NOMO-1 (cell line): Measurements from ENCODE around the gene MRPS6.

Experiments used
- DNase-seq, 2 experiments: peaks; one replicate each; lab custom pipeline; 2025; ENCODE audit not compliant: unreplicated experiment in 2 of 2; lab: John Stamatoyannopoulos, UW

MRPS6 gene

GRCh38 chr21:34065027-34065426 is 8.4 kb upstream of the MRPS6 start:
- no peak for DNase-seq

GRCh38 chr21:34071683-34072082 is 1.7 kb upstream of the MRPS6 start:
- DNase-seq, result no peak

- no peak for DNase-seq
These were observed 990 bp upstream of the MRPS6 start for GRCh38 chr21:34072145-34073031.

- peak in 1 of 2 experiments; percentile 51 for DNase-seq
These were observed 438 bp downstream of the MRPS6 start for GRCh38 chr21:34073749-34074282.

- DNase-seq, result peak in 1 of 2 experiments; percentile 26
These were observed 1.1 kb downstream of the MRPS6 start for GRCh38 chr21:34074283-34075090.

- no peak for DNase-seq
These were observed 1.7 kb downstream of the MRPS6 start for GRCh38 chr21:34075091-34075425.

GRCh38 chr21:34075760-34076660 is 2.6 kb downstream of the MRPS6 start:
- DNase-seq, result peak; percentile 18

GRCh38 chr21:34076835-34077234 is 3.5 kb downstream of the MRPS6 start:
- no peak for DNase-seq

- DNase-seq, result no peak
These were observed 4.5 kb downstream of the MRPS6 start for GRCh38 chr21:34077888-34078287.

GRCh38 chr21:34078915-34079314 is 5.5 kb downstream of the MRPS6 start:
- no peak for DNase-seq

GRCh38 chr21:34080710-34081109 is 7.3 kb downstream of the MRPS6 start:
- no peak for DNase-seq

- no peak for DNase-seq
These were observed 9.4 kb downstream of the MRPS6 start for GRCh38 chr21:34082769-34083168.

- no peak for DNase-seq
These were observed 10.0 kb downstream of the MRPS6 start for GRCh38 chr21:34083357-34083756.

- no peak for DNase-seq
These were observed 11.8 kb downstream of the MRPS6 start for GRCh38 chr21:34085129-34085528.

- DNase-seq, result no peak
These were observed 13.5 kb downstream of the MRPS6 start for GRCh38 chr21:34086887-34087306.

GRCh38 chr21:34088752-34089151 is 15.4 kb downstream of the MRPS6 start:
- no peak for DNase-seq

GRCh38 chr21:34091032-34091431 is 17.7 kb downstream of the MRPS6 start:
- DNase-seq, result no peak

GRCh38 chr21:34091607-34092006 is 18.2 kb downstream of the MRPS6 start:
- no peak for DNase-seq

- peak in 1 of 2 experiments; percentile 75 for DNase-seq
These were observed 19.0 kb downstream of the MRPS6 start for GRCh38 chr21:34092262-34092921.

- DNase-seq, result peak; percentile 16 to 77
These were observed 19.7 kb downstream of the MRPS6 start for GRCh38 chr21:34093083-34093482.
